ENCODE results near the gene FOSL1.

GRCh38 chr11:65886826-65887722, 13.1 kb downstream of the FOSL1 start:
- TF ChIP-seq ATF7 (IDR thresholded peaks at IDR 0.05) = no peak
- TF ChIP-seq ATF7 (CRISPR knock-in tag; IDR thresholded peaks at IDR 0.05) = no peak
- no peak for TF ChIP-seq ARID4A (CRISPR knock-in tag; IDR thresholded peaks at IDR 0.05; ENCODE audit: borderline replicate concordance)
- no peak for TF ChIP-seq RBM39 (IDR thresholded peaks at IDR 0.05; ENCODE audit: low read depth, low read length, poor library complexity, severe bottlenecking)
- no peak for TF ChIP-seq ZNF674 (CRISPR knock-in tag; IDR thresholded peaks at IDR 0.05; ENCODE audit: low read depth)
